ENCODE measurements around the gene CEP104. TPM values are rescaled to one million over a fixed set of nuclear protein-coding genes. Genes with fewer than 3 reads are reported as not detected.

CEP104 gene
- total and polyA plus RNA-seq, 4 donors, result 7.5 to 23.2 (median 12.0) TPM

DNA sequence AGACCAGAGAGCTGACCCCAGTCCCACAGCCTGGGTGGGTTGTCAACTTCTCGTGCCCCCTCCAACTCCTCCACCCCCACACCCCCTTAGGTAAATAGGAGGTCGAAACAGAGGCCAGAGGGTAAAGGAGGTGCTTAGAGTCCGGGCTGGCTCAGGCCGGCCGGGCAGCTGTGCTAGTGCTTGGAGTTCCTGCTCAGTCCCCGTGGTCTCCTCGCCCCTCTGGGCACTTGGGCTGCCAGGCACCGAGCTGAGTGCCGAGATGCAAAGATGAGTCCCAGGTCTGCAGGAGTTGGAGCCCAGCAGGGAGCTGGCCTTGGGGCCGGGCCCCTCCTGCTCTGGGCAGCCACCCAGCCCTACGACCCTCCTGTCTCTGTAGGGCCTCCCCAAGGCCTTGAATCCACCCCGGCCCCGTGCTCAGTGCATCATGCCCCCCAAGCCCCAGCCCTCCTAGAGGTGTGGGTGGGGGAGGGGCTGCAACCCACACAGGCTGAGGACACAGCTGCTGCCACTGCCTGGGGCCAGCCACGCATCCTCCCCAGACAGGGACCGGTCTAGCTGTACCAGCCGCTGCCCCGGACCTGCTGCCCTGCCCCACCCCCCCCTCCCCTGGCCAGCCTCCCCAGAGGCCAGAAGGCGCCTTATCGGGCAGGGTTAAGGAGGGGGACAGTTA, 82.6 kb downstream of the CEP104 start:
- H3K36me3 ChIP-seq (ENCODE audit: control insufficient read depth in 4 of 4, insufficient read depth in 3 of 4, low read depth in 1 of 4, low read length in 3 of 4), result peaks cover 0 to 6% (median 1%) of the 10 kb centered on the region in 4 donors
- peak; percentile 56 for DNase-seq (ENCODE audit: low spot score)
- H3K4me1 ChIP-seq (ENCODE audit: control insufficient read depth in 4 of 4, insufficient read depth in 4 of 4, low read length in 3 of 4), result peaks cover 22 to 48% (median 40%) of the 10 kb centered on the region in 4 donors
- TF ChIP-seq, protein P1, sequence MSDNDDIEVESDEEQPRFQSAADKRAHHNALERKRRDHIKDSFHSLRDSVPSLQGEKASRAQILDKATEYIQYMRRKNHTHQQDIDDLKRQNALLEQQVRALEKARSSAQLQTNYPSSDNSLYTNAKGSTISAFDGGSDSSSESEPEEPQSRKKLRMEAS (IDR thresholded peaks at IDR 0.05), result no peak
- TF ChIP-seq, protein P2, sequence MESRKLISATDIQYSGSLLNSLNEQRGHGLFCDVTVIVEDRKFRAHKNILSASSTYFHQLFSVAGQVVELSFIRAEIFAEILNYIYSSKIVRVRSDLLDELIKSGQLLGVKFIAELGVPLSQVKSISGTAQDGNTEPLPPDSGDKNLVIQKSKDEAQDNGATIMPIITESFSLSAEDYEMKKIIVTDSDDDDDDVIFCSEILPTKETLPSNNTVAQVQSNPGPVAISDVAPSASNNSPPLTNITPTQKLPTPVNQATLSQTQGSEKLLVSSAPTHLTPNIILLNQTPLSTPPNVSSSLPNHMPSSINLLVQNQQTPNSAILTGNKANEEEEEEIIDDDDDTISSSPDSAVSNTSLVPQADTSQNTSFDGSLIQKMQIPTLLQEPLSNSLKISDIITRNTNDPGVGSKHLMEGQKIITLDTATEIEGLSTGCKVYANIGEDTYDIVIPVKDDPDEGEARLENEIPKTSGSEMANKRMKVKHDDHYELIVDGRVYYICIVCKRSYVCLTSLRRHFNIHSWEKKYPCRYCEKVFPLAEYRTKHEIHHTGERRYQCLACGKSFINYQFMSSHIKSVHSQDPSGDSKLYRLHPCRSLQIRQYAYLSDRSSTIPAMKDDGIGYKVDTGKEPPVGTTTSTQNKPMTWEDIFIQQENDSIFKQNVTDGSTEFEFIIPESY (IDR thresholded peaks at IDR 0.05), result no peak
- TF ChIP-seq RAD21 (IDR thresholded peaks at IDR 0.05) (no peak), HNF4A (conservative IDR thresholded peaks at IDR 0.05) (no peak), JUND (IDR thresholded peaks at IDR 0.05) (no peak), NR2F2 (IDR thresholded peaks at IDR 0.05) (no peak), FOXA2 (IDR thresholded peaks at IDR 0.05) (no peak), YY1 (IDR thresholded peaks at IDR 0.05) (no peak), GABPA (IDR thresholded peaks at IDR 0.05 in 1 of 2, conservative IDR thresholded peaks at IDR 0.05 in 1 of 2) (no peak), HNF4G (IDR thresholded peaks at IDR 0.05) (no peak), RXRA (IDR thresholded peaks at IDR 0.05) (no peak), EGR1 (IDR thresholded peaks at IDR 0.05; ENCODE audit: low read depth in 2 of 2) (no peak), TAF1 (conservative IDR thresholded peaks at IDR 0.05) (no peak), FOXA1 (IDR thresholded peaks at IDR 0.05) (no peak), SP1 (IDR thresholded peaks at IDR 0.05) (no peak)
- TF ChIP-seq, protein P3, sequence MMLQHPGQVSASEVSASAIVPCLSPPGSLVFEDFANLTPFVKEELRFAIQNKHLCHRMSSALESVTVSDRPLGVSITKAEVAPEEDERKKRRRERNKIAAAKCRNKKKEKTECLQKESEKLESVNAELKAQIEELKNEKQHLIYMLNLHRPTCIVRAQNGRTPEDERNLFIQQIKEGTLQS (IDR thresholded peaks at IDR 0.05), result no peak
- TF ChIP-seq, protein P4, sequence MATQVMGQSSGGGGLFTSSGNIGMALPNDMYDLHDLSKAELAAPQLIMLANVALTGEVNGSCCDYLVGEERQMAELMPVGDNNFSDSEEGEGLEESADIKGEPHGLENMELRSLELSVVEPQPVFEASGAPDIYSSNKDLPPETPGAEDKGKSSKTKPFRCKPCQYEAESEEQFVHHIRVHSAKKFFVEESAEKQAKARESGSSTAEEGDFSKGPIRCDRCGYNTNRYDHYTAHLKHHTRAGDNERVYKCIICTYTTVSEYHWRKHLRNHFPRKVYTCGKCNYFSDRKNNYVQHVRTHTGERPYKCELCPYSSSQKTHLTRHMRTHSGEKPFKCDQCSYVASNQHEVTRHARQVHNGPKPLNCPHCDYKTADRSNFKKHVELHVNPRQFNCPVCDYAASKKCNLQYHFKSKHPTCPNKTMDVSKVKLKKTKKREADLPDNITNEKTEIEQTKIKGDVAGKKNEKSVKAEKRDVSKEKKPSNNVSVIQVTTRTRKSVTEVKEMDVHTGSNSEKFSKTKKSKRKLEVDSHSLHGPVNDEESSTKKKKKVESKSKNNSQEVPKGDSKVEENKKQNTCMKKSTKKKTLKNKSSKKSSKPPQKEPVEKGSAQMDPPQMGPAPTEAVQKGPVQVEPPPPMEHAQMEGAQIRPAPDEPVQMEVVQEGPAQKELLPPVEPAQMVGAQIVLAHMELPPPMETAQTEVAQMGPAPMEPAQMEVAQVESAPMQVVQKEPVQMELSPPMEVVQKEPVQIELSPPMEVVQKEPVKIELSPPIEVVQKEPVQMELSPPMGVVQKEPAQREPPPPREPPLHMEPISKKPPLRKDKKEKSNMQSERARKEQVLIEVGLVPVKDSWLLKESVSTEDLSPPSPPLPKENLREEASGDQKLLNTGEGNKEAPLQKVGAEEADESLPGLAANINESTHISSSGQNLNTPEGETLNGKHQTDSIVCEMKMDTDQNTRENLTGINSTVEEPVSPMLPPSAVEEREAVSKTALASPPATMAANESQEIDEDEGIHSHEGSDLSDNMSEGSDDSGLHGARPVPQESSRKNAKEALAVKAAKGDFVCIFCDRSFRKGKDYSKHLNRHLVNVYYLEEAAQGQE (IDR thresholded peaks at IDR 0.05), result no peak
- H3K4me3 ChIP-seq (ENCODE audit: low read depth in 1 of 3, low read length in 3 of 3), result no peak overlapping the region
- no peak overlapping the region for H3K9ac ChIP-seq (ENCODE audit: low read depth in 1 of 2, low read length in 2 of 2)
- 50% methylated on average over 19 of the region's 19 CpGs for WGBS
- no peak overlapping the region for H3K27ac ChIP-seq (ENCODE audit: low read depth in 1 of 2, low read length in 2 of 2)
- H3K9me3 ChIP-seq (ENCODE audit: control insufficient read depth in 4 of 4, low read length in 3 of 4), result no peaks in the 10 kb centered on the region
- no peaks in the 10 kb centered on the region for H3K27me3 ChIP-seq (ENCODE audit: control insufficient read depth in 4 of 4, insufficient read depth in 4 of 4, low read length in 3 of 4)

DNA sequence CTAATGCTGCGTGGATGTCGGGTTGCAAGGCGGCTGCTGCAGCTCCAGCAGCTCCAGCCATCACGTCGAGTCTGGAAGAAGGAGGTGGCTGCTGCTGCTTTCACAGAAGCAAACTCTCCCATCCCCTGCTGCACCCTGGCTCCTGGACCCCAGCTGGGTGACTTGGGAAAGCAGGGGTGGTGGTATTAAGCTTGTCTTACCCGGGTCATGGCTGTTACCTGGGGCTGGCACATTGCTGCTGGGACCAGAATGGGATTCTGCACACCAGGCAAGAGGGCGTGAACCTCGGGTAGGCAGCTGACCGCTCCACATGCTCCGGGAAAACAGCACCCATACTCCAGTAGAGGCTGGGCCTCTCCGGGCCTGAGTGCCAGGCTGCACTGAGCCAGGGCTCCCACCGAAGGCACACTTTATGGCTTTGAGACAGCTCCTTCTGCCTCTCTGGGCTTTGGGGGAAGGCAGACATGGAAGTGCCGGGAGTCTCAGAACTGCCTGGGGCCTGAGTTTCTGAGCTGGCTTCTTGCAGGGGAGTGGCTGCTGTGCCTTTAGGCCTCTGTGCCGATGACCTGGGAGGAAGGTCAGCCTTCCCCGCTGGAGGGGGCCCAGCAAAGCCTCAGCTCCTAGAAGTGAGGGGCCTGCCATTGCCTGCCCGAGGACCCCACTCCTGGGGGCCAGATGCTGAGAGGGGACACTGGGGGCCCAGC, 83.3 kb downstream of the CEP104 start:
- no peak overlapping the region for H3K27ac ChIP-seq (ENCODE audit: low read depth in 1 of 2, low read length in 2 of 2)
- WGBS, result 70% methylated on average over 16 of the region's 16 CpGs
- H3K4me1 ChIP-seq (ENCODE audit: control insufficient read depth in 4 of 4, insufficient read depth in 4 of 4, low read length in 3 of 4), result peaks cover 22 to 48% (median 40%) of the 10 kb centered on the region in 4 donors
- H3K4me3 ChIP-seq (ENCODE audit: low read depth in 1 of 3, low read length in 3 of 3), result no peak overlapping the region
- no peaks in the 10 kb centered on the region for H3K9me3 ChIP-seq (ENCODE audit: control insufficient read depth in 4 of 4, low read length in 3 of 4)
- H3K9ac ChIP-seq (ENCODE audit: low read depth in 1 of 2, low read length in 2 of 2), result no peak overlapping the region
- no peak for TF ChIP-seq YY1 (IDR thresholded peaks at IDR 0.05)
- TF ChIP-seq, protein P4 (IDR thresholded peaks at IDR 0.05), result no peak
- TF ChIP-seq HNF4G (IDR thresholded peaks at IDR 0.05), result no peak
- TF ChIP-seq, protein P5, sequence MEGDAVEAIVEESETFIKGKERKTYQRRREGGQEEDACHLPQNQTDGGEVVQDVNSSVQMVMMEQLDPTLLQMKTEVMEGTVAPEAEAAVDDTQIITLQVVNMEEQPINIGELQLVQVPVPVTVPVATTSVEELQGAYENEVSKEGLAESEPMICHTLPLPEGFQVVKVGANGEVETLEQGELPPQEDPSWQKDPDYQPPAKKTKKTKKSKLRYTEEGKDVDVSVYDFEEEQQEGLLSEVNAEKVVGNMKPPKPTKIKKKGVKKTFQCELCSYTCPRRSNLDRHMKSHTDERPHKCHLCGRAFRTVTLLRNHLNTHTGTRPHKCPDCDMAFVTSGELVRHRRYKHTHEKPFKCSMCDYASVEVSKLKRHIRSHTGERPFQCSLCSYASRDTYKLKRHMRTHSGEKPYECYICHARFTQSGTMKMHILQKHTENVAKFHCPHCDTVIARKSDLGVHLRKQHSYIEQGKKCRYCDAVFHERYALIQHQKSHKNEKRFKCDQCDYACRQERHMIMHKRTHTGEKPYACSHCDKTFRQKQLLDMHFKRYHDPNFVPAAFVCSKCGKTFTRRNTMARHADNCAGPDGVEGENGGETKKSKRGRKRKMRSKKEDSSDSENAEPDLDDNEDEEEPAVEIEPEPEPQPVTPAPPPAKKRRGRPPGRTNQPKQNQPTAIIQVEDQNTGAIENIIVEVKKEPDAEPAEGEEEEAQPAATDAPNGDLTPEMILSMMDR (IDR thresholded peaks at IDR 0.05; ENCODE audit: low read depth, low read length, missing input control), result no peak
- peak; percentile 61 for DNase-seq (ENCODE audit: low spot score)
- no peaks in the 10 kb centered on the region for H3K27me3 ChIP-seq (ENCODE audit: control insufficient read depth in 4 of 4, insufficient read depth in 4 of 4, low read length in 3 of 4)
- peaks cover 0 to 2% (median 0%) of the 10 kb centered on the region in 4 donors for H3K36me3 ChIP-seq (ENCODE audit: control insufficient read depth in 4 of 4, insufficient read depth in 3 of 4, low read depth in 1 of 4, low read length in 3 of 4)

Measured in liver (tissue), 9 donors.